Adrenal gland (tissue), 12 donors: ENCODE data around the gene CCDC134. TPM values are rescaled to one million over a fixed set of nuclear protein-coding genes. Genes with fewer than 3 reads are reported as not detected.
A peak's percentile ranks its signal among the peaks of the same experiment; 100 is the strongest.
"Not testable (repeated sequence)": the region's sequence is repeated elsewhere in the genome, so short reads cannot be mapped to it uniquely, and the experiment has no call there.

Experiments
- DNase-seq, 7 donors: peaks; one replicate each; pipeline ENCODE4 v3.0.0-alpha.2; 2019 to 2020
- H3K27ac ChIP-seq, 5 donors: fragments of 200-600 bp; sonication (generic) in 4 of 5; 1 replicate in 3 of 5; 2 replicates in 2 of 5; pipeline versions ENCODE4 v1.5.1 to v1.8.0; 2016 to 2020; ENCODE audit warnings: mild to moderate bottlenecking in 1 of 5
- H3K27me3 ChIP-seq: fragments of 200-600 bp; 2 replicates; pipeline ENCODE4 v1.8.0; 2021
- H3K36me3 ChIP-seq, 2 donors: fragments of 200-600 bp; replicated peaks in 1 of 2; 1 replicate in 1 of 2; 2 replicates in 1 of 2; pipeline versions ENCODE4 v1.5.1 to v1.8.0; 2018 to 2022
- H3K4me1 ChIP-seq, 2 donors: fragments of 200-600 bp; replicated peaks in 1 of 2; 1 replicate in 1 of 2; 2 replicates in 1 of 2; pipeline versions ENCODE4 v1.5.1 to v1.8.0; 2018 to 2021
- H3K4me3 ChIP-seq, 4 donors: fragments of 200-600 bp; sonication (generic) in 3 of 4; one replicate each; pipeline ENCODE4 v1.5.1; 2016 to 2018
- H3K9me3 ChIP-seq, 3 donors: fragments of 200-600 bp; sonication (generic) in 1 of 3; replicated peaks in 1 of 3; 1 replicate in 2 of 3; 2 replicates in 1 of 3; pipeline versions ENCODE4 v1.5.1 to v1.8.0; 2016 to 2021
- CTCF ChIP-seq, 6 experiments: fragments of 450-650 bp in 4 of 6; fragments of 200-600 bp in 2 of 6; sonication (generic) in 1 of 6; IDR thresholded peaks; 1 replicate in 5 of 6; 2 replicates in 1 of 6; pipeline versions ENCODE4 v1.5.1 to v1.8.0; 2016 to 2021; ENCODE audit warnings: antibody characterized with exemption in 6 of 6, mild to moderate bottlenecking in 2 of 6, moderate library complexity in 1 of 6
- POLR2A ChIP-seq, 2 donors: fragments of 450-650 bp; IDR thresholded peaks; one replicate each; pipeline ENCODE4 v1.6.1; 2017; ENCODE audit warnings: antibody characterized with exemption in 2 of 2, mild to moderate bottlenecking in 2 of 2, moderate library complexity in 1 of 2
- WGBS, 4 donors: extraction: QIAGEN DNeasy Blood & Tissue Kit in 2 of 4; methylation state at CpG; one replicate each; pipeline versions ENCODE4 v1.1.5 to v1.1.7; 2013 to 2017; 5-methylcytosine and 5-hydroxymethylcytosine counted together
- intact Hi-C, 2 donors: fragments of 100-400 bp; cut with DNase I; formaldehyde crosslinking; loops; one replicate each; pipeline versions ENCODE4 v1.14.1 to v1.15.0; 2022 to 2023
- polyA plus RNA-seq, 3 donors: library from polyadenylated mRNA; stranded (reverse); fragments of 200-250 nt in 2 of 3; fragments of 350-450 nt in 1 of 3; fragmentation: Illumina TruSeq in 1 of 3; extraction: RNeasy Lipid Tissue Mini Kit (QIAGEN cat#74804) in 1 of 3; gene quantifications; one replicate each; pipeline ENCODE4 v1.2.3, GENCODE V29; 2013 to 2014
- total RNA-seq, 9 donors: library from RNA; depleted of rRNA in 4 of 9; stranded (reverse); fragments of >200 nt in 4 of 9; fragments of 120-200 nt in 1 of 9; fragmentation: NEBNext Ultra II Directional in 1 of 9; extraction: Animal tissue kit (Norgen Biotek cat#: 25700) in 1 of 9; gene quantifications; one replicate each; pipeline versions ENCODE4 v1.1.0 to v1.2.4, GENCODE V29; 2013 to 2023
- donor health status: healthy with polysubstance abuse.
- donor health status: Bipolar disorder and iron deficiency.
- donor health status: DM: yes; HTN: yes; CAD: no.
- donor health status: DM: no; HTN: no; CAD: no.
- donor health status: DM: no; HTN: no; CAD: no.
- donor health status: DM: yes; HTN: yes; CAD: no.

The CCDC134 gene
- total and polyA plus RNA-seq, 12 donors, result 4.9 to 64.4 (median 32.0) TPM

- Histone ChIP-seq H3K27me3 (no peaks in the 10 kb centered on the region), H3K4me3 (no peak overlapping the region), H3K4me1 (peaks cover 9 to 19% of the 10 kb centered on the region in 2 donors), H3K36me3 (peaks cover 0 to 70% of the 10 kb centered on the region in 2 donors), H3K27ac (no peak overlapping the region), H3K9me3 (no peaks in the 10 kb centered on the region)
- TF ChIP-seq CTCF (IDR thresholded peaks at IDR 0.05) (no peak), POLR2A (IDR thresholded peaks at IDR 0.05) (no peak)
- WGBS, 4 donors, result 95 to 100% (median 97%) methylated on average over 3 to 10 of the region's 10 CpGs
- intact Hi-C loops, result no loop called here
- DNase-seq, result no peak
Measured at GRCh38 chr22:41868556-41868955, 68.1 kb downstream of the CCDC134 start.

GRCh38 chr22:41870081-41870480 is 69.6 kb downstream of the CCDC134 start:
- H3K9me3 ChIP-seq, H3K4me3 ChIP-seq, DNase-seq, H3K27me3 ChIP-seq, H3K4me1 ChIP-seq, intact Hi-C loops: not testable (repeated sequence)
- peaks cover 0 to 85% of the 10 kb centered on the region in 2 donors for H3K36me3 ChIP-seq
- 73 to 100% (median 88%) methylated on average over 1 of the region's 1 CpG for WGBS, 4 donors
- H3K27ac ChIP-seq, result peak overlapping the region in 2 of 5 donors; percentile 8 to 26

- peaks cover 2 to 9% of the 10 kb centered on the region in 2 donors for H3K4me1 ChIP-seq
- no peaks in the 10 kb centered on the region for H3K9me3 ChIP-seq
- no peaks in the 10 kb centered on the region for H3K27me3 ChIP-seq
- H3K4me3 ChIP-seq, result no peak overlapping the region
- intact Hi-C loops, result no loop called here
- no peak for DNase-seq
- peaks cover 0 to 92% of the 10 kb centered on the region in 2 donors for H3K36me3 ChIP-seq
- H3K27ac ChIP-seq, result peak overlapping the region in 1 of 5 donors; percentile 34
- WGBS, 4 donors, result 36 to 69% (median 46%) methylated on average over 4 of the region's 4 CpGs
- TF ChIP-seq CTCF (IDR thresholded peaks at IDR 0.05) (no peak), POLR2A (IDR thresholded peaks at IDR 0.05) (no peak)
Measured at GRCh38 chr22:41870786-41871185, 70.3 kb downstream of the CCDC134 start.

- no peak for TF ChIP-seq CTCF (IDR thresholded peaks at IDR 0.05)
- no peak for TF ChIP-seq POLR2A (IDR thresholded peaks at IDR 0.05)
- Histone ChIP-seq H3K27ac (peak overlapping the region in 3 of 5 donors; percentile 22 to 77 (median 73)), H3K4me3 (no peak overlapping the region), H3K27me3 (no peaks in the 10 kb centered on the region), H3K36me3 (peaks cover 0 to 92% of the 10 kb centered on the region in 2 donors), H3K4me1 (peaks cover 17 to 21% of the 10 kb centered on the region in 2 donors), H3K9me3 (no peaks in the 10 kb centered on the region)
- intact Hi-C loops, result no loop called here
- 48 to 65% (median 58%) methylated on average over 4 to 5 of the region's 5 CpGs for WGBS, 4 donors
- peak in 1 of 7 donors; percentile 61 for DNase-seq
Measured at GRCh38 chr22:41873391-41873790, 72.9 kb downstream of the CCDC134 start.

- no peaks in the 10 kb centered on the region for H3K9me3 ChIP-seq
- no peaks in the 10 kb centered on the region for H3K27me3 ChIP-seq
- peaks cover 0 to 92% of the 10 kb centered on the region in 2 donors for H3K36me3 ChIP-seq
- H3K27ac ChIP-seq, result peak overlapping the region in 1 of 5 donors; percentile 77
- peaks cover 17 to 21% of the 10 kb centered on the region in 2 donors for H3K4me1 ChIP-seq
- WGBS, 4 donors, result 84 to 91% (median 89%) methylated on average over 2 of the region's 2 CpGs
- H3K4me3 ChIP-seq, result no peak overlapping the region
- intact Hi-C loops, result no loop called here
- no peak for DNase-seq
- TF ChIP-seq CTCF (IDR thresholded peaks at IDR 0.05) (no peak), POLR2A (IDR thresholded peaks at IDR 0.05) (no peak)
Measured at GRCh38 chr22:41874090-41874489, 73.6 kb downstream of the CCDC134 start.
